ENCODE measurements around the gene C1orf21.

The C1orf21 gene

GRCh38 chr1:184660462-184661191 is 273.8 kb downstream of the C1orf21 start:
- no peak for DNase-seq (ENCODE audit: low read depth)

- DNase-seq (ENCODE audit: low read depth) = no peak
Observed at GRCh38 chr1:184661801-184662200, 275.0 kb downstream of the C1orf21 start.

- DNase-seq (ENCODE audit: low read depth) = no peak
Observed at GRCh38 chr1:184664042-184664660, 277.3 kb downstream of the C1orf21 start.

GRCh38 chr1:184664661-184665060 is 277.8 kb downstream of the C1orf21 start:
- no peak for DNase-seq (ENCODE audit: low read depth)

- no peak for DNase-seq (ENCODE audit: low read depth)
Observed at GRCh38 chr1:184665360-184665759, 278.5 kb downstream of the C1orf21 start.

GRCh38 chr1:184669391-184669790 is 282.6 kb downstream of the C1orf21 start:
- no peak for DNase-seq (ENCODE audit: low read depth)

GRCh38 chr1:184672013-184672726 is 285.3 kb downstream of the C1orf21 start:
- no peak for DNase-seq (ENCODE audit: low read depth)

- no peak for DNase-seq (ENCODE audit: low read depth)
Observed at GRCh38 chr1:184673305-184673704, 286.5 kb downstream of the C1orf21 start.

- DNase-seq (ENCODE audit: low read depth) = no peak
Observed at GRCh38 chr1:184677344-184677743, 290.5 kb downstream of the C1orf21 start.
